Stimulated activated CD4-positive, alpha-beta T cell treated with anti-CD3 and anti-CD28 coated beads, Interleukin-15, amount 100 ng/mL, for 24 hours (primary cell): Measurements from ENCODE around the gene TNFRSF25.
"Not testable (repeated sequence)": the region's sequence is repeated elsewhere in the genome, so short reads cannot be mapped to it uniquely, and the experiment has no call there.

Experiments
- DNase-seq: peaks from one replicate; pipeline ENCODE4 v3.0.0-alpha.2; 2020

Gene TNFRSF25

DNA sequence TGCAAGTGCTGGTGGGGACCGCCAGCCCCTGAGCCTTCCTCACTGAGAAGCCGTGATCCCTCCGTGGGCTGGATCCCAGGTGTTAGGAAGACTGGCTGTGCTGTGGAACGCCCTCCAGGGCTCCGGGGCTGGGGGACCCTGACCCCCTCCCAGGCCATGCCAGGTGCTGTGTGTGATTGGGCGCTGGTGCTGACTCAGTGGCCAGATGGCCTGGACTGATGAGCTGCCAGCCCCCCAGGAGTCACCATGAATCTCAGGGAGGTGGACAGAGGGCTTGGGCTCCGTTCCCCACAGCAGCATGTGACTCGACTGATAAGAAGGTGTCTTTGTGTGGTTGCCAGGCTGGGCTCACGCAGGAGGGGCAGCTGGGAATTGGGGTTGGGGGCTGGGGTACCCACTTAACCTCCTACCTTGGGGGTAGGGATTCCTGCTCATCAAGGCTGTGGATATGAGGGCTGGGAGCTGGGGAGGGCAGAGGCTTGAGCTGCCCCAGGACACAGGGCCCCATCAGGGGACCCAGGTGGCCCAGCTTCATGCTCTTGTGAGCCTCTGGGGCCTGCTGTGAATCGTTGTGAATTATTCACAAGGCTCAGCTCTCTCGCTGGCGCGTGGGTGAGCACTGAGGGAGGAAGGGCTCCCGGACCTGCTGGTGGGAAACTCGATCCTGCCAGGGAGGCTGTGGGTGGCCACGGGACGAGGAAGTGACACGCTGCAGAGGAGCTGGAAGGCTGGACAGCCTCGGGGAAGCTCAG lies 36.1 kb downstream of the TNFRSF25 start:
- not testable (repeated sequence) for DNase-seq

DNA sequence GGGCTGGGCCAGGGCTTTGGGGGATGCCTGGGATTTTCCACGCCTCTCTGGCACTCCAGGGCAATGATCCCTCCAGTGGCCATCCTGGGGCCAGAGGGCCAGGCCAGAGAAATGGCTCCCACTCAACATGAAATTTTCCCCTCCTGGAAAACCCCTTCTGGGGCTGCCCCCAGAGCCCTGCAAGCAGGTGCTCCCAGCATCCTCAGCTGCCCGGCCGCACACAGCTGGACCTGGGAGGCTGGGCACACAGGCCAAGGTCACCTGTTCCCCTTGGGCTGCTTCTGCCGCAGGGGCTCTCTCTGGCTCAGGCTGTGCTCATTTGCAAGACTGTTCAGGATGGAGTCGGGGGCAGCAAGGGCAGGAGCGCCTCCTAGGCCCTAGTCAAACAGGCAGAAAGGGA lies 37.5 kb downstream of the TNFRSF25 start:
- not testable (repeated sequence) for DNase-seq

- DNase-seq, result no peak
Observed at GRCh38 chr1:6427441-6428390, 38.3 kb downstream of the TNFRSF25 start.

DNA sequence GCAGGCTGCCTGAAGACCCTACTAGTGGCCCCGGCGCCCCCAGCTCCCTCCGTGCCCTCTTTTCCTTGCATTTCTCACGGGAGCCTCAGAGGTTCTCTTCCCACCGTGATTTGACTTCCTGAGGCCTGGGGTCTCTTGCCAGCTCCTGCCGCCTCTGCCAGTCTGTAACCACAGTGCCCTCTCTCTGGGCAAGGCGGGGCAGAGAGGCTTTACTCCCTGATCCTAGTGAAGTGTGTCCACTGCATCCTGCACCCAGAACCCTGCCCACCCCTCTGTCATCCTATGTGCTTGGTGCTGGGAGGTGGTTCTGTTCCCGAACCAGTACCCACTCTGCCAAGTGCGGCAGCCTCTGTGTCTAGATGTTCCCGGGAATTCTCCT lies 39.0 kb downstream of the TNFRSF25 start:
- no peak for DNase-seq

DNA sequence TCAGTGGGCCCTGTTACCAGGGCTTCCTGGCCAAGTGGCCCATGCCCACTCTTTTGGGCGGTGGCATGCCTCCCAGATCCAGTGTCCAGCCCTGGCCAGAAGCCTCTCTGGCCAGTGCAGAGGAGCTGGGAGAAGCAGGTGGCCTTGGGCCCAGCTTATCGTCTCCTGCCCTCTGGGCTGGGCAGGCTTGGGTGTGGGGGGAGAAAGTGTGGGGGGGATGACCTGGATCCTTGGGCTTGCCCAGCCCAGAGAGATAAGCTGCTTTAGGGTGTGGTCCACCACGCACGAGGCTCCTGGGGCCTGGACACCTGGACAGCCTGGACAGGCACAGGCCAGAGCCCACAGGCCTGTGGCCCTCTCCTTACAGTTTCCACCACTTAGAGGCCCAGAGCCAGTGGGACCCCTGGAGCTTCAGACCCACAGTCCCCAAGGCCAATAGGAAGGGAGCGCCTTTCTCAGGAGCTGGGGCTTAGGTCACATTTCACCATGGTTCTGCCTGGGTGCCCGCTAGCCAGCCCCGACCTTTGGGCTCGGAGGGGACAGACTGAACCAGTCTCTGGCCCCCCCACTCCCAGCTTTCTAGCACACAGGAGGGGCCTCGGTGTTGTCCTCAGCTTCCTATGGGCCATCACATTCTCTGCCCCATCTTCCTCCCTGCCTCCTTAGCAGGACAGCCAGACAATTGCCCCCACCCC lies 39.5 kb downstream of the TNFRSF25 start:
- no peak for DNase-seq

GRCh38 chr1:6425658-6426057 lies 40.3 kb downstream of the TNFRSF25 start:
- DNase-seq, result no peak

GRCh38 chr1:6424619-6425593 lies 41.1 kb downstream of the TNFRSF25 start, which contains the start of gene ESPN:
ESPN (plus strand) TSS chr1:6424776; CDS start chr1:6424956, 180 bp downstream.
- no peak for DNase-seq

- DNase-seq, result no peak
Observed at GRCh38 chr1:6424000-6424565, 41.9 kb downstream of the TNFRSF25 start.

DNA sequence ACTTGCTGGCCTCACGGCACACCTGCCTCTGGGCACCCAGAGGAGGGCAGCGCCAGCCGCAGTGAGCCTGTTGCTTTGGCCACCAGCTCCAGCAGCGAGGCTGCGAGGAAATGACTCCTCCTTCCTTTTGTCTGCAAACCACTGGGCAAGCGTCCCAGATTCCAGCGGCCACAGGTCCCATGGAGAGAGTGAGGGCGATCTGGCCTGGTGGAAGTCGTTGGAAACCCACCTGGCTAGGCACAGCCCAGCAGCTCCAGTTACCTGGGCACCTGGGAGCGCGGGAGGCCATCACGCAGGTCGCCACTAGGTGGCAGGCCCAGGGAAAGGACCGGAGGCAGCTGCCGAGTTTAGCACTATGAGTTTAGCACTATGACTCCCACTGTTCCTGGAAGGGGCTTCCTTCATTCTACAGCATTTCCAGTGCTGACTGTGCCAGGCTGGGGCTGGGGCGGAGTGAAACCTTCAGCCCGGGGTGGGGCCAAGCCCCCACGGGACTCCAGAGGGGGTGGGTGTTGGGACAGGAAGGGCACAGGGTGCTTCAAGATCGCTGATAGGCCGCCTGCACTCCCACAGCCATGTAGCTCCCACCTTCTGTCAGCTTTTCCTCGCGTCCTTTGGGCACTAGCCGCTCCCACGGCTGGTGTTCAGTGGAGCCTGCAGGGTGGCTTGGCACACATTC lies 42.5 kb downstream of the TNFRSF25 start:
- peak; percentile 81 for DNase-seq

DNA sequence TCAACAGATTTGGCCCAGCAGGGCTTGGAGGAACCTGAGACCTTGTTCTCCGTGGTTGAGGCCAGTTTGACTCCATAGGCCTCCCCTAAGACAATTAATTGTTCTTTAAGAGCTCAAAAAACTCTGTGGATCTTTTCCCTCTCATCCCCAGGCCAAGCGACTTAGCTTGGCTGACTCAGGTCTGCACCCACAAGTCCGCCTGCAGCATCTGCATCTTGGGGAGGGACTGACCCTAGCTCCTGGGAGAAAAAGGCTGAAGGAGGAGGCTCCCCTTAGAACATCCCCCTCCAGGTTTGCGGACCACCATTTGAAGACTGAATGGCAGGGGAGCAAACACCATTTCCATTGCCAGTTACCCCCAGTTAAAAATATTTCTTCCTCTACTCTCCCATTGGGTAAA lies 44.7 kb downstream of the TNFRSF25 start:
- DNase-seq, result no peak

GRCh38 chr1:6420454-6421042 lies 45.4 kb downstream of the TNFRSF25 start:
- DNase-seq, result no peak

DNA sequence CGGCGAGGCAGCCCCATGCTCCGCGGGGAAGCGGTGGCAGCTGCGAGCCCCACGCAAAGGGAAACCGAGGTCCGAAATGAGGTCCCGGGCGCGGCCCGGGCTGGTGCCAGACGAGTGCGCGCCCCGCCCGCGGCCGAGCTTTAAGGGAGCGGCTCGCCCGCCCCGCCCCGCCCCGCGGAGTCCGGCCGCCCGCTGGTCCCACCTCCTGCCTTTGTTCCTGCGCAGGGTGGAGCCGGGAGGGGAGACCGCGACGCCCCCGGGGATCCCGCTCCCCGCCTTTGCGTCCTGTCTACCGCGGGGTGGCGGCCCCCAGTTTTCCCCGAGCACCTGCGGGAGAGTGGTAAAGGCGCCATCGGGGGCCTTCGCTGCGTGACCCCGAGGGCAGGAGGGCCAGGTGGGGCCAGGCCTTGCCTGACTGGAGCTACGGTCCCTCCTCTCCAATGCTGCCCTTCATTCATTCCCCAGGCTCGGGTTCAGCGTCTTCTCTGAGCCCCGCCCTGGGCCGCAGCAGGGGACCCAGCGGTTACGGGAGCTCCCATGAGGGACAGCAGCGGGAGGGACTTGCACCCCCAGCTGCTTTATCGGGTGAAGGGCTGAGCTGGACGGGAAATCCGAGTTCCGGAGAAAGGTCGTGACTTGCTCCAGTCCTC lies 46.0 kb downstream of the TNFRSF25 start, which contains the start of gene HES2:
Gene HES2 (minus strand): TSS at position 116 of the 650 bp plus-strand sequence. CDS start 99 bp downstream, at position 17.
- peak; percentile 42 for DNase-seq

- peak; percentile 37 for DNase-seq
Observed at GRCh38 chr1:6419397-6419803, 46.6 kb downstream of the TNFRSF25 start.

DNA sequence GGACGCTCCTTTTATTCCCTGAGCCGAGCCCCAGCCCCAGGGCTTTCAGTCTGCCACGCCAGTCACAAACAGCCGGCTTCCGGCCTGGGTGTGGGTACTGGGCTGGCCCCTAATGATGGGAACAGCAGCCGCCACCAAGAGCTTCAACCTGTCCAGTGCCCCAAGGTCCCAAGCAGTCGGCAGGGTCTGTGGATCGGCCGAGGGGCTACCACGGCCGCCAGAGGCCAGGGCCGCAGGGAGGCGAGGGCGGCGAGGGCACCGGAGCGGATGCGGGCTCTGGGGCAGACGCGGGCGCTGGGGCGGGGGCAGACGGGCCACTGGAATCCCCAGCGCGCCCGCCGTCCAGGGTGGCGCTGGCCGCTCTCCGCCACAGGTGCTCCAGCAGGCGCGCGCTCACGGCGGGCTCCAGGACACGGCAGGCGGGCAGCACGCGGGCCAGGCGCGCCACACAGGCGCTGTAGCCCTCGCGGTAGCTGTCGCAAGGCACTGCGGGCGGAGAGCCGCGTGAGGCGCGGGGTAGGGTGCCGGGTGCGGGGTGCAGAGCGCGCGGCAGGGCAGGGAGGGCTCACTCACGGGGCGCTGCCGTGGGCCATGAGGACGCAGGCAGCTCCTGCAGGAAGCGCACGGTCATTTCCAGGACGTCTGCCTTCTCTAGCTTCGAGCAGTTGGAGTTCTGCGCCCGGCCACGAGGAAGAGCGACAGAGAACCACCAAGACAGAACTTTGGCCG lies 47.1 kb downstream of the TNFRSF25 start:
- no peak for DNase-seq

GRCh38 chr1:6417961-6418667 lies 47.9 kb downstream of the TNFRSF25 start:
- no peak for DNase-seq

DNA sequence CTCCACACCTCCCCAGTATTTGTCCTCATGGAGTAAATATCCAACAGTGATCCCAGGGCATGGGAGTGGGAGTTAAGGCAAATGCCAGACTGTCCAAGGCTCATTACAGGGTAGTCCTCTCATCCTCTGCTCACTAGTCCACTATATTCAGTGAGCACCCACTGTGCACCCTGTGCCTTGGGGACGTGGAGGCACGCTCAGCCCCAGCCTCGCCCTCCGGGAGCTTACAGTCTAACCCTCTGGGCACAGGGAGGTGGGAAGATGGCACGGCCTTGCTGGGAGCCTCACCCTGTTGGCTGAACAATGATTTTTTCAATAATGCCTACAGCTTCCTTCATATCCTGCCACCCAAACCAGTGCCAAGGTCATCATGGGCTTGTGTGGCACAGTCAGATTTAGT lies 49.1 kb downstream of the TNFRSF25 start:
- DNase-seq, result no peak

DNA sequence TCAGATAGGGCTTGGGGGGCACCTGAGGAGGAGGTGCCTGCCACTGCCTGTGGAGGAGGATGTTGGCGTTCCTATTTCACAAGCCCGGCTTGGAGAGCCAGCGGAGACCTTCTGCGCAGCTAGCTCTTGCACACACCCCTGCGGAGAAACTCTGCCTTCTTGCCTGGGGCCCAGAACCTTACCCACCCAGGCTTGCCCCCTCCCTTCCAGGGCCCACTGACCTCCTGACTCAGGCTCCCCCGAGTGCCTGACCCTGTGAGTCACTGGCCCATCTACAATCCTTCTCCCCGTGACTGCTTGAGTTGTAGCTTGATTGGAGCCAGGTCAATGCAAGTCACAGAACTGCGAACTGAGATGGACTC lies 49.7 kb downstream of the TNFRSF25 start:
- no peak for DNase-seq

- no peak for DNase-seq
Observed at GRCh38 chr1:6414881-6415626, 50.9 kb downstream of the TNFRSF25 start.
